A549 (cell line): ENCODE results near the gene DHX35. TPM values are rescaled to one million over a fixed set of nuclear protein-coding genes. Genes with fewer than 3 reads are reported as not detected.

ENCODE experiments used
- ATAC-seq, 2 experiments: fragments of 200-7000 bp in 1 of 2; fragments of >200 bp in 1 of 2; cut with Nextera tagmentation in 1 of 2; cut with Tn5 transposase in 1 of 2; 3 replicates each; pipeline versions ENCODE4 v1.8.0 to v1.9.1; 2018 to 2020; ENCODE audit warnings: mild to moderate bottlenecking in 1 of 2, moderate library complexity in 1 of 2
- CTCF ChIA-PET: fragments of 300-600 bp; sonication (Branson Sonifier 250); formaldehyde crosslinking; extraction: SDS; loops from one replicate; lab custom pipeline; 2021; ENCODE audit warnings: antibody characterized with exemption, inconsistent platforms; lab: Yijun Ruan, JAX
- POLR2A ChIA-PET: fragments of 350-600 bp; formaldehyde crosslinking; extraction: SDS; loops from one replicate; lab custom pipeline; 2021; ENCODE audit warnings: antibody characterized with exemption, inconsistent platforms; lab: Yijun Ruan, JAX
- DNase-seq, 2 experiments: peaks; one replicate each; pipeline versions ENCODE4 v3.0.0 to v3.0.0-alpha.2; 2011 to 2016; ENCODE audit warnings: low read depth in 1 of 2, low spot score in 1 of 2
- FAIRE-seq: peaks from 2 replicates; lab custom pipeline; 2011; peaks lifted over from hg19 to GRCh38; lab: Jason Lieb, UNC
- H3K27ac ChIP-seq, 2 experiments: fragments of >200 bp; sonication (Bioruptor Twin); formaldehyde crosslinking; 3 replicates each; pipeline ENCODE4 v1.5.1; 2016 to 2017
- H3K4me1 ChIP-seq: fragments of >200 bp; sonication (Bioruptor Twin); formaldehyde crosslinking; 3 replicates; pipeline ENCODE4 v1.6.1; 2016
- H3K4me2 ChIP-seq: fragments of >200 bp; sonication (Bioruptor Twin); formaldehyde crosslinking; 3 replicates; pipeline ENCODE4 v1.6.1; 2016
- H3K4me3 ChIP-seq: fragments of >200 bp; sonication (Bioruptor Twin); formaldehyde crosslinking; 3 replicates; pipeline ENCODE4 v1.5.1; 2016
- H3K9me3 ChIP-seq: fragments of >200 bp; sonication (Bioruptor Twin); formaldehyde crosslinking; 3 replicates; pipeline ENCODE4 v1.6.1; 2016
- ATOH8 ChIP-seq: fragments of 250-450 bp; sonication (Bioruptor Pico); IDR thresholded peaks from 2 replicates; pipeline ENCODE4 v1.5.0; 2020; ENCODE audit warnings: low read depth, mild to moderate bottlenecking, moderate library complexity
- CHD4 ChIP-seq: fragments of 200-600 bp; sonication (generic); IDR thresholded peaks from 2 replicates; pipeline ENCODE4 v1.6.1; 2016; ENCODE audit warnings: antibody characterized with exemption, mild to moderate bottlenecking, borderline replicate concordance
- EP300 ChIP-seq, 2 experiments: fragments of >200 bp; sonication (Bioruptor Twin); formaldehyde crosslinking; IDR thresholded peaks; 2 replicates in 1 of 2; 3 replicates in 1 of 2; pipeline ENCODE4 v1.6.1; 2016 to 2017
- HDAC2 ChIP-seq: fragments of 200-600 bp; sonication (generic); IDR thresholded peaks from 2 replicates; pipeline ENCODE4 v1.6.1; 2016
- HEYL ChIP-seq: fragments of 250-450 bp; sonication (Bioruptor Pico); IDR thresholded peaks from 2 replicates; pipeline ENCODE4 v1.8.0; 2021; ENCODE audit warnings: mild to moderate bottlenecking, moderate library complexity
- HOXA7 ChIP-seq: fragments of 250-450 bp; sonication (Bioruptor Pico); IDR thresholded peaks from 2 replicates; pipeline ENCODE4 v1.5.0; 2020; ENCODE audit warnings: mild to moderate bottlenecking, moderate library complexity
- KDM5A ChIP-seq: fragments of 200-600 bp; sonication (generic); IDR thresholded peaks from 2 replicates; pipeline ENCODE4 v1.6.1; 2016; ENCODE audit warnings: antibody characterized with exemption, mild to moderate bottlenecking
- MAFK ChIP-seq: fragments of 450-650 bp; IDR thresholded peaks from 2 replicates; pipeline ENCODE4 v1.6.1; 2014; ENCODE audit not compliant: partially characterized antibody
- MYC ChIP-seq: IDR thresholded peaks from 2 replicates; pipeline ENCODE4 v1.6.1; 2012; ENCODE audit warnings: mild to moderate bottlenecking, inconsistent platforms, low read length, improper control_type of control experiment, borderline replicate concordance
- NR3C1 ChIP-seq: fragments of >200 bp; sonication (Bioruptor Twin); formaldehyde crosslinking; IDR thresholded peaks from 3 replicates; pipeline ENCODE4 v1.6.1; 2017
- PHF8 ChIP-seq: fragments of 200-600 bp; sonication (generic); IDR thresholded peaks from 2 replicates; pipeline ENCODE4 v1.6.1; 2016; ENCODE audit warnings: low read depth, mild to moderate bottlenecking, antibody characterized with exemption, moderate library complexity, borderline replicate concordance
- POLR2AphosphoS2 ChIP-seq: conservative IDR thresholded peaks from 2 replicates; pipeline ENCODE4 v1.6.1; 2012; ENCODE audit warnings: low read length, improper control_type of control experiment, inconsistent platforms
- RAD21 ChIP-seq, 2 experiments: fragments of >200 bp in 1 of 2; sonication (Bioruptor Twin) in 1 of 2; formaldehyde crosslinking in 1 of 2; IDR thresholded peaks in 1 of 2; conservative IDR thresholded peaks in 1 of 2; 2 replicates in 1 of 2; 3 replicates in 1 of 2; pipeline ENCODE4 v1.6.1; 2012 to 2018; ENCODE audit warnings: inconsistent platforms in 1 of 2
- RARB ChIP-seq: fragments of 250-450 bp; sonication (Bioruptor Pico); IDR thresholded peaks from 2 replicates; pipeline ENCODE4 v1.8.0; 2021; ENCODE audit warnings: mild to moderate bottlenecking, moderate library complexity
- SREBF2 ChIP-seq: fragments of 450-650 bp; IDR thresholded peaks from 2 replicates; pipeline ENCODE4 v1.6.1; 2014; ENCODE audit warnings: mild to moderate bottlenecking, moderate library complexity
- ZSCAN20 ChIP-seq: fragments of 250-450 bp; sonication (Bioruptor Pico); IDR thresholded peaks from 2 replicates; pipeline ENCODE4 v1.8.0; 2022; ENCODE audit warnings: mild to moderate bottlenecking, moderate library complexity
- WGBS: methylation state at CpG from one replicate; pipeline ENCODE4 v1.1.6; 2017; ENCODE audit errors: missing lambda C conversion rate; 5-methylcytosine and 5-hydroxymethylcytosine counted together
- polyA plus RNA-seq, 4 experiments: library from polyadenylated mRNA; depleted of rRNA in 3 of 4; stranded (reverse); fragments of >200 nt; fragmentation: RNase III in 1 of 4; extraction: RNeasy Plus Mini Kit Qiagen cat#74134 plus additional on column Dnase treatment in 1 of 4; gene quantifications; 2 replicates in 3 of 4; 3 replicates in 1 of 4; pipeline ENCODE4 v1.2.3, GENCODE V29; 2011 to 2017
- TF ChIP-seq, protein P1 (sequence below): fragments of 200-600 bp; sonication (generic); IDR thresholded peaks from 2 replicates; pipeline ENCODE4 v1.6.1; 2016; ENCODE audit warnings: antibody characterized with exemption, mild to moderate bottlenecking, moderate library complexity
- TF ChIP-seq, protein P2 (sequence below): IDR thresholded peaks from 2 replicates; pipeline ENCODE4 v1.6.1; 2012; ENCODE audit warnings: low read depth, borderline replicate concordance

Gene DHX35
- polyA plus RNA-seq, 2 of the 4 experiments (the other 2 are of a cell fraction), result 7.7 to 13.8 TPM

- H3K9me3 ChIP-seq, result no peaks in the 10 kb centered on the region
- no peak overlapping the region for H3K4me2 ChIP-seq
- ChIA-PET POLR2A (no interaction called here), CTCF (interaction anchor here (0.7 kb wide), 1 partner anchor 326 kb away, joined by 3 read pairs; no protein-coding TSS in a partner anchor)
- H3K27ac ChIP-seq, result no peak overlapping the region
- no peak for TF ChIP-seq RAD21 (conservative IDR thresholded peaks at IDR 0.05 in 1 of 2, IDR thresholded peaks at IDR 0.05 in 1 of 2)
- TF ChIP-seq RARB (CRISPR knock-in tag), result no peak
- TF ChIP-seq EP300 (IDR thresholded peaks at IDR 0.05), result no peak
- no peak for TF ChIP-seq POLR2AphosphoS2
- no peak for TF ChIP-seq HEYL
- TF ChIP-seq ZSCAN20 (CRISPR knock-in tag), result no peak
- TF ChIP-seq, protein P1, sequence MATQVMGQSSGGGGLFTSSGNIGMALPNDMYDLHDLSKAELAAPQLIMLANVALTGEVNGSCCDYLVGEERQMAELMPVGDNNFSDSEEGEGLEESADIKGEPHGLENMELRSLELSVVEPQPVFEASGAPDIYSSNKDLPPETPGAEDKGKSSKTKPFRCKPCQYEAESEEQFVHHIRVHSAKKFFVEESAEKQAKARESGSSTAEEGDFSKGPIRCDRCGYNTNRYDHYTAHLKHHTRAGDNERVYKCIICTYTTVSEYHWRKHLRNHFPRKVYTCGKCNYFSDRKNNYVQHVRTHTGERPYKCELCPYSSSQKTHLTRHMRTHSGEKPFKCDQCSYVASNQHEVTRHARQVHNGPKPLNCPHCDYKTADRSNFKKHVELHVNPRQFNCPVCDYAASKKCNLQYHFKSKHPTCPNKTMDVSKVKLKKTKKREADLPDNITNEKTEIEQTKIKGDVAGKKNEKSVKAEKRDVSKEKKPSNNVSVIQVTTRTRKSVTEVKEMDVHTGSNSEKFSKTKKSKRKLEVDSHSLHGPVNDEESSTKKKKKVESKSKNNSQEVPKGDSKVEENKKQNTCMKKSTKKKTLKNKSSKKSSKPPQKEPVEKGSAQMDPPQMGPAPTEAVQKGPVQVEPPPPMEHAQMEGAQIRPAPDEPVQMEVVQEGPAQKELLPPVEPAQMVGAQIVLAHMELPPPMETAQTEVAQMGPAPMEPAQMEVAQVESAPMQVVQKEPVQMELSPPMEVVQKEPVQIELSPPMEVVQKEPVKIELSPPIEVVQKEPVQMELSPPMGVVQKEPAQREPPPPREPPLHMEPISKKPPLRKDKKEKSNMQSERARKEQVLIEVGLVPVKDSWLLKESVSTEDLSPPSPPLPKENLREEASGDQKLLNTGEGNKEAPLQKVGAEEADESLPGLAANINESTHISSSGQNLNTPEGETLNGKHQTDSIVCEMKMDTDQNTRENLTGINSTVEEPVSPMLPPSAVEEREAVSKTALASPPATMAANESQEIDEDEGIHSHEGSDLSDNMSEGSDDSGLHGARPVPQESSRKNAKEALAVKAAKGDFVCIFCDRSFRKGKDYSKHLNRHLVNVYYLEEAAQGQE, result no peak
- TF ChIP-seq PHF8, result no peak
- no peak for TF ChIP-seq SREBF2
- no peak for TF ChIP-seq ATOH8
- no peak for TF ChIP-seq MAFK
- no peak for TF ChIP-seq CHD4
- TF ChIP-seq HOXA7 (CRISPR knock-in tag), result no peak
- no peak for TF ChIP-seq HDAC2
- no peak for TF ChIP-seq NR3C1
- TF ChIP-seq MYC, result no peak
- no peak for DNase-seq
- H3K4me3 ChIP-seq, result no peak overlapping the region
- FAIRE-seq, result no peak
- 84% methylated on average over 5 of the region's 5 CpGs for WGBS
- no peak for ATAC-seq
- H3K4me1 ChIP-seq, result peaks cover 3% of the 10 kb centered on the region; the same call in 1 of the 3 replicates
Observed at GRCh38 chr20:38973645-38974044, 11.5 kb downstream of the DHX35 start.

GRCh38 chr20:38975539-38976120, 13.5 kb downstream of the DHX35 start:
- no peak overlapping the region for H3K27ac ChIP-seq
- TF ChIP-seq KDM5A (no peak), HDAC2 (no peak)
- TF ChIP-seq, protein P2, sequence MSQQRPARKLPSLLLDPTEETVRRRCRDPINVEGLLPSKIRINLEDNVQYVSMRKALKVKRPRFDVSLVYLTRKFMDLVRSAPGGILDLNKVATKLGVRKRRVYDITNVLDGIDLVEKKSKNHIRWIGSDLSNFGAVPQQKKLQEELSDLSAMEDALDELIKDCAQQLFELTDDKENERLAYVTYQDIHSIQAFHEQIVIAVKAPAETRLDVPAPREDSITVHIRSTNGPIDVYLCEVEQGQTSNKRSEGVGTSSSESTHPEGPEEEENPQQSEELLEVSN, result no peak
- TF ChIP-seq, all 56 proteins: peak for 0
- CTCF ChIA-PET, result no interaction called here
- POLR2A ChIA-PET, result interaction anchor here (0.7 kb wide), 1 partner anchor 14 kb away, joined by 3 read pairs; the partner anchor contains the start of gene DHX35
- FAIRE-seq (no peak), DNase-seq (no peak), ATAC-seq (no peak)
- Histone ChIP-seq H3K4me2 (no peak overlapping the region), H3K4me3 (no peak overlapping the region), H3K9me3 (no peaks in the 10 kb centered on the region), H3K4me1 (no peaks in the 10 kb centered on the region)
- 89% methylated on average over 2 of the region's 2 CpGs for WGBS

DNA sequence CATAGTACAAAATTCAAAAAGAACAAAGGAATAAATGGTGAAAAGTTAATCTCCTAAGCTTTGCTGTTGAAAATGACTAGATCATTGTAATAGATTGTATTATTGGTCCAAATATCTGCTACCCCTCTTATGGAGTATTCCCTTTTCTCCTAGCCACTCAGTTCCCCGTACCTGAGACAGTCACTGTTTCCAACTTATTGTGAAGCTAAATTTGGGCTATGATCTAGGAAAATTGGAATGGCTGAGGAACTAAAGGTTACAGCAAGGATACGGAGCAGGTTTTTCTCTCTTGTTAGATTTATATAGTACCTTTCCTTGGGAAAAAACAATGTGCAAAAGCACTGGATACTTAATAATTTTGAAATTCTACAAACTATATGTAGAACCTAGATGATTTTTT, 17.3 kb downstream of the DHX35 start:
- H3K9me3 ChIP-seq, result no peaks in the 10 kb centered on the region
- H3K4me2 ChIP-seq, result no peak overlapping the region
- H3K4me3 ChIP-seq, result no peak overlapping the region
- FAIRE-seq, result no peak
- POLR2A ChIA-PET, result interaction anchor here (1.0 kb wide), 1 partner anchor 17 kb away, joined by 3 read pairs; the partner anchor contains the start of gene DHX35
- H3K27ac ChIP-seq, result no peak overlapping the region
- no peak for TF ChIP-seq MYC
- no peaks in the 10 kb centered on the region for H3K4me1 ChIP-seq
- 91% methylated on average over 2 of the region's 2 CpGs for WGBS
- CTCF ChIA-PET, result interaction anchor here (1.2 to 1.7 kb wide), 4 partner anchors 11 to 69 kb away, joined by 3 to 5 read pairs (median 4); partner anchors contain the start of gene FAM83D
- no peak for ATAC-seq
- DNase-seq, result no peak
